H9 (cell line): Measurements from ENCODE around the gene NEK11. TPM values are rescaled to one million over a fixed set of nuclear protein-coding genes. Genes with fewer than 3 reads are reported as not detected.

Experiments
- DNase-seq: peaks from one replicate; pipeline ENCODE4 v3.0.0-alpha.2; 2017
- H2AFZ ChIP-seq: one replicate; pipeline ENCODE4 v1.6.1; 2013; ENCODE audit warnings: mild to moderate bottlenecking, low read length, control low read depth, moderate library complexity
- H2AK5ac ChIP-seq: 2 replicates; pipeline ENCODE4 v1.6.1; 2013; ENCODE audit warnings: low read length, control low read depth, mixed read lengths; ENCODE audit not compliant: insufficient read length
- H2BK120ac ChIP-seq: one replicate; pipeline ENCODE4 v1.6.1; 2013; ENCODE audit warnings: low read depth, mild to moderate bottlenecking, low read length, control low read depth, inconsistent platforms; ENCODE audit not compliant: poor library complexity, severe bottlenecking
- H2BK12ac ChIP-seq: 2 replicates; pipeline ENCODE4 v1.6.1; 2013; ENCODE audit warnings: low read length, control low read depth, mixed read lengths, low read depth; ENCODE audit not compliant: insufficient read length
- H2BK15ac ChIP-seq: 2 replicates; pipeline ENCODE4 v1.6.1; 2013; ENCODE audit warnings: low read depth, low read length, control low read depth
- H2BK20ac ChIP-seq: one replicate; pipeline ENCODE4 v1.6.1; 2013; ENCODE audit warnings: low read depth, mild to moderate bottlenecking, low read length, control low read depth, inconsistent platforms; ENCODE audit not compliant: poor library complexity, severe bottlenecking
- H2BK5ac ChIP-seq: 2 replicates; pipeline ENCODE4 v1.6.1; 2013; ENCODE audit warnings: low read length, control low read depth, mixed read lengths; ENCODE audit not compliant: insufficient read length
- H3K14ac ChIP-seq: 2 replicates; pipeline ENCODE4 v1.6.1; 2013; ENCODE audit warnings: low read length, control low read depth; ENCODE audit not compliant: insufficient read depth
- H3K18ac ChIP-seq: 2 replicates; pipeline ENCODE4 v1.6.1; 2013; ENCODE audit warnings: low read depth, mild to moderate bottlenecking, mixed read lengths, low read length, control low read depth; ENCODE audit not compliant: insufficient read length
- H3K23ac ChIP-seq: 2 replicates; pipeline ENCODE4 v1.6.1; 2013; ENCODE audit warnings: low read length, control low read depth, mixed read lengths, low read depth; ENCODE audit not compliant: insufficient read length
- H3K23me2 ChIP-seq: 2 replicates; pipeline ENCODE4 v1.6.1; 2013; ENCODE audit warnings: low read depth, mild to moderate bottlenecking, mixed read lengths, low read length, control low read depth; ENCODE audit not compliant: insufficient read length, poor library complexity, severe bottlenecking
- H3K27ac ChIP-seq: 2 replicates; pipeline ENCODE4 v1.5.1; 2013; ENCODE audit warnings: low read length, control low read depth, mixed read lengths, low read depth; ENCODE audit not compliant: insufficient read length
- H3K27me3 ChIP-seq: 2 replicates; pipeline ENCODE4 v1.6.1; 2013; ENCODE audit warnings: low read length, control low read depth, inconsistent platforms; ENCODE audit not compliant: insufficient read depth
- H3K4ac ChIP-seq: 2 replicates; pipeline ENCODE4 v1.6.1; 2013; ENCODE audit warnings: low read depth, mild to moderate bottlenecking, control low read depth, inconsistent platforms, low read length, moderate library complexity
- H3K4me1 ChIP-seq: 2 replicates; pipeline ENCODE4 v1.6.1; 2013; ENCODE audit warnings: low read length, control low read depth, inconsistent platforms; ENCODE audit not compliant: insufficient read depth
- H3K4me2 ChIP-seq: 2 replicates; pipeline ENCODE4 v1.6.1; 2013; ENCODE audit warnings: low read length, control low read depth, mixed read lengths; ENCODE audit not compliant: insufficient read length, insufficient read depth
- H3K56ac ChIP-seq: 2 replicates; pipeline ENCODE4 v1.6.1; 2013; ENCODE audit warnings: low read depth, mild to moderate bottlenecking, mixed read lengths, low read length, control low read depth; ENCODE audit not compliant: insufficient read length
- H3K79me1 ChIP-seq: 2 replicates; pipeline ENCODE4 v1.6.1; 2013; ENCODE audit warnings: low read depth, mild to moderate bottlenecking, moderate library complexity, low read length, control low read depth, inconsistent platforms; ENCODE audit not compliant: insufficient read depth, poor library complexity, severe bottlenecking
- H3K79me2 ChIP-seq: 2 replicates; pipeline ENCODE4 v1.6.1; 2013; ENCODE audit warnings: low read length, control low read depth, inconsistent platforms; ENCODE audit not compliant: insufficient read depth
- H3K9ac ChIP-seq: 2 replicates; pipeline ENCODE4 v1.6.1; 2013; ENCODE audit warnings: low read length, control low read depth, mixed read lengths; ENCODE audit not compliant: insufficient read length; ENCODE audit errors: extremely low read depth
- H3K9me3 ChIP-seq: one replicate; pipeline ENCODE4 v1.6.1; 2013; ENCODE audit warnings: low read depth, low read length, inconsistent platforms; ENCODE audit not compliant: control insufficient read depth
- H3T11ph ChIP-seq: one replicate; pipeline ENCODE4 v1.6.1; 2013; ENCODE audit warnings: mild to moderate bottlenecking, low read length, control low read depth, inconsistent platforms
- H4K20me1 ChIP-seq: one replicate; pipeline ENCODE4 v1.6.1; 2013; ENCODE audit not compliant: control insufficient read depth, insufficient read length, insufficient read depth
- H4K5ac ChIP-seq: 2 replicates; pipeline ENCODE4 v1.6.1; 2013; ENCODE audit warnings: low read depth, mild to moderate bottlenecking, mixed read lengths, low read length, control low read depth; ENCODE audit not compliant: insufficient read length
- H4K8ac ChIP-seq: replicated peaks from 2 replicates; pipeline ENCODE4 v1.6.1; 2013; ENCODE audit warnings: low read length, control low read depth, mixed read lengths, low read depth; ENCODE audit not compliant: insufficient read length
- H4K91ac ChIP-seq: 2 replicates; pipeline ENCODE4 v1.6.1; 2013; ENCODE audit warnings: low read depth, mild to moderate bottlenecking, moderate library complexity, mixed read lengths, low read length, control low read depth; ENCODE audit not compliant: insufficient read length
- H3K27ac Mint-ChIP-seq, 3 experiments: 2 replicates in 2 of 3; 3 replicates in 1 of 3; pipeline ENCODE4 v1.8.0; 2020 to 2021; ENCODE audit warnings: mixed read lengths in 3 of 3, mild to moderate bottlenecking in 1 of 3, moderate library complexity in 1 of 3
- H3K27me3 Mint-ChIP-seq: 2 replicates; pipeline ENCODE4 v1.8.0; 2021; ENCODE audit warnings: low read depth, mild to moderate bottlenecking, moderate library complexity, mixed read lengths
- H3K36me3 Mint-ChIP-seq, 3 experiments: 2 replicates in 2 of 3; 3 replicates in 1 of 3; pipeline ENCODE4 v1.8.0; 2020 to 2021; ENCODE audit warnings: low read depth in 3 of 3, mixed read lengths in 3 of 3; ENCODE audit not compliant: insufficient read depth in 1 of 3
- H3K4me1 Mint-ChIP-seq, 2 experiments: 2 replicates each; pipeline ENCODE4 v1.8.0; 2020; ENCODE audit warnings: mixed read lengths in 2 of 2
- H3K4me3 Mint-ChIP-seq, 2 experiments: 2 replicates in 1 of 2; 3 replicates in 1 of 2; pipeline ENCODE4 v1.8.0; 2020 to 2021; ENCODE audit warnings: mild to moderate bottlenecking in 2 of 2, mixed read lengths in 2 of 2, moderate library complexity in 1 of 2
- H3K9me3 Mint-ChIP-seq, 2 experiments: 2 replicates in 1 of 2; 3 replicates in 1 of 2; pipeline ENCODE4 v1.8.0; 2020; ENCODE audit warnings: mild to moderate bottlenecking in 2 of 2, mixed read lengths in 2 of 2, moderate library complexity in 1 of 2
- total RNA-seq: library from RNA; stranded (reverse); gene quantifications from 2 replicates; pipeline ENCODE4 v1.2.1, GENCODE V29; 2021
- TF ChIP-seq, protein P1 (sequence below): fragments of 200-600 bp; sonication (generic); conservative IDR thresholded peaks from 3 replicates; pipeline ENCODE4 v1.8.0; 2021; ENCODE audit warnings: antibody characterized with exemption, mild to moderate bottlenecking

Gene NEK11
- total RNA-seq, 1 experiment from 2014 or later: 2.5 TPM

- Histone ChIP-seq H3K4me2 (no peak overlapping the region), H4K20me1 (no peaks in the 10 kb centered on the region), H3K18ac (no peak overlapping the region), H3K9ac (no peak overlapping the region), H3K14ac (no peak overlapping the region), H4K91ac (no peak overlapping the region), H4K5ac (no peak overlapping the region), H3K23me2 (no peaks in the 10 kb centered on the region), H4K8ac (no peak overlapping the region), H2AFZ (no peak overlapping the region), H3K27ac (no peak overlapping the region), H3K56ac (no peak overlapping the region), H3K79me2 (no peaks in the 10 kb centered on the region), H2BK120ac (no peak overlapping the region), H2BK12ac (no peak overlapping the region), H3T11ph (no peak overlapping the region), H2AK5ac (no peak overlapping the region), H2BK15ac (no peak overlapping the region), H3K4ac (no peak overlapping the region), H3K23ac (no peak overlapping the region), H3K4me1 (no peaks in the 10 kb centered on the region), H2BK20ac (no peak overlapping the region), H2BK5ac (no peak overlapping the region), H3K27me3 (no peaks in the 10 kb centered on the region), H3K79me1 (no peaks in the 10 kb centered on the region), H3K9me3 (no peaks in the 10 kb centered on the region)
- no peak overlapping the region for H3K27ac Mint-ChIP-seq
- H3K36me3 Mint-ChIP-seq: no peaks in the 10 kb centered on the region
- no peaks in the 10 kb centered on the region for H3K4me1 Mint-ChIP-seq
- no peak for DNase-seq
- peaks cover 16% of the 10 kb centered on the region for H3K27me3 Mint-ChIP-seq
- H3K9me3 Mint-ChIP-seq: no peaks in the 10 kb centered on the region
- H3K4me3 Mint-ChIP-seq: no peak overlapping the region
- TF ChIP-seq, protein P1, sequence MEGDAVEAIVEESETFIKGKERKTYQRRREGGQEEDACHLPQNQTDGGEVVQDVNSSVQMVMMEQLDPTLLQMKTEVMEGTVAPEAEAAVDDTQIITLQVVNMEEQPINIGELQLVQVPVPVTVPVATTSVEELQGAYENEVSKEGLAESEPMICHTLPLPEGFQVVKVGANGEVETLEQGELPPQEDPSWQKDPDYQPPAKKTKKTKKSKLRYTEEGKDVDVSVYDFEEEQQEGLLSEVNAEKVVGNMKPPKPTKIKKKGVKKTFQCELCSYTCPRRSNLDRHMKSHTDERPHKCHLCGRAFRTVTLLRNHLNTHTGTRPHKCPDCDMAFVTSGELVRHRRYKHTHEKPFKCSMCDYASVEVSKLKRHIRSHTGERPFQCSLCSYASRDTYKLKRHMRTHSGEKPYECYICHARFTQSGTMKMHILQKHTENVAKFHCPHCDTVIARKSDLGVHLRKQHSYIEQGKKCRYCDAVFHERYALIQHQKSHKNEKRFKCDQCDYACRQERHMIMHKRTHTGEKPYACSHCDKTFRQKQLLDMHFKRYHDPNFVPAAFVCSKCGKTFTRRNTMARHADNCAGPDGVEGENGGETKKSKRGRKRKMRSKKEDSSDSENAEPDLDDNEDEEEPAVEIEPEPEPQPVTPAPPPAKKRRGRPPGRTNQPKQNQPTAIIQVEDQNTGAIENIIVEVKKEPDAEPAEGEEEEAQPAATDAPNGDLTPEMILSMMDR: no peak
Observed at GRCh38 chr3:131303848-131304247, 277.2 kb downstream of the NEK11 start.
